Measurements from ENCODE around the gene HBEGF.

Gene HBEGF

DNA sequence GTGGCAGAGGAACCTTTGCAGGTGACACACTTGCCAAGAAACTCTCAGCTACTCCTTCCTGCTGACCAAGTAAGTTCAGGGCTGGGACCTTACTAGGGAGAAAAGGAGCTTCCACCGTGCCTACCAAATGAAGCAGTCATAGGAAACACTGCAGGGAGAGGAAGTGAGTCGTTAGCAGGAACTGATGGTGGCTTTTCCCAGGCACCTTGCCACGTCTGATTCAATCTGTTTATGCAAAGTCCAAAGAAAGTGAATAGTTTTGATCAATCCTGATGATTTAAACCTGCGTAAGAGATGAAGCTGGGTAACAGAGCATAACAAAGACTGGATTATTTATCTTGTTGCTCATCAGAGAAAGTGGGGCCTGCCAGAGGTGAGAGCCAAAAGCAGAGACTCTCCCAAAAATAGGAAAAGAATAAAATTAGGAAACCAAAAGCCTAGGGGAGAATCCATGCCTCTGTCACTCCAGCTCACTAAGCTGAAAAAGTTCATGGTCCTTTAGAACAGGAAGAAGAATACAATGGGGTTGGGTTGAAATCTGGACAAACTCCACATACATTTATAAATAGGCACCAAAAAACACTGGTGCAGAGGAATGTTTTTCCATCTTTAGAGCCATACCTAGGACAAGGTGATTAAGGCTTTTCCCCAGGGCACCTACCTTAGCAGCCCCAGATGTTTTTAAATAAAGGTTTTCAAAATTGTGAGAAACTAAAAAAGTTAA lies 34.2 kb downstream of the HBEGF start:
- no peak for TF ChIP-seq GATA3 (IDR thresholded peaks at IDR 0.05; ENCODE audit: low read depth, low read length)
- TF ChIP-seq GATA2 (IDR thresholded peaks at IDR 0.05; ENCODE audit: low read depth, low read length), result no peak

DNA sequence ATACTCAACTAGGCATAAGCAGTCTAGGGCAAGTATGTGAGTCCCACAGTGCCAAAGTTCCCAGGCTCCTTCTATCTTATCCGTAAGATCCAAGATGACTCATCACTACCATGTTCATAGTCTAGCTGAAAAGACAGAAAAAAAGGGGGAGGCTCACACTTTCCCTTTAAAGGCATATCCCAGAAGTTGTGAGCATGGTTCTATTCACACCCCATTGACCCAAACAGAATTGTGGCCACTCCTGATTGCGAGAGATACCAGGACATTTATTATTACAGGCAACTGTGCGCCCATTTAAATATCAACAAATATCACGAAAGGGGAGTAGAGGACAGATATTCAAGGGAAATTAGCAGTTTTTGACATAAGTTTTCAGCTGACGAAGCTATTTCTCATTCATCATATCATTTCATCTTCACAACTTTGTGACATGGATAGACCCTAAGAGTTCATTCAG lies 35.4 kb downstream of the HBEGF start:
- TF ChIP-seq GATA3 (IDR thresholded peaks at IDR 0.05; ENCODE audit: low read depth, low read length), result no peak
- TF ChIP-seq GATA2 (IDR thresholded peaks at IDR 0.05; ENCODE audit: low read depth, low read length), result no peak

- TF ChIP-seq GATA2 (IDR thresholded peaks at IDR 0.05; ENCODE audit: low read depth, low read length), result no peak
Observed at GRCh38 chr5:140310434-140310833, 36.0 kb downstream of the HBEGF start.

- no peak for TF ChIP-seq GATA2 (IDR thresholded peaks at IDR 0.05; ENCODE audit: low read depth, low read length)
- TF ChIP-seq GATA3 (IDR thresholded peaks at IDR 0.05; ENCODE audit: low read depth, low read length), result no peak
Observed at GRCh38 chr5:140309706-140310249, 36.6 kb downstream of the HBEGF start.

- TF ChIP-seq GATA3 (IDR thresholded peaks at IDR 0.05; ENCODE audit: low read depth, low read length) (no peak), GATA2 (IDR thresholded peaks at IDR 0.05; ENCODE audit: low read depth, low read length) (no peak)
Observed at GRCh38 chr5:140305471-140305870, 40.9 kb downstream of the HBEGF start.

GRCh38 chr5:140303966-140304365 lies 42.4 kb downstream of the HBEGF start:
- TF ChIP-seq GATA3 (IDR thresholded peaks at IDR 0.05; ENCODE audit: low read depth, low read length), result no peak
- no peak for TF ChIP-seq GATA2 (IDR thresholded peaks at IDR 0.05; ENCODE audit: low read depth, low read length)

GRCh38 chr5:140302786-140303639 lies 43.4 kb downstream of the HBEGF start, which contains the start of gene PFDN1:
PFDN1 (minus strand) TSS chr5:140303101; CDS start chr5:140303073, 28 bp downstream.
- TF ChIP-seq GATA3 (IDR thresholded peaks at IDR 0.05; ENCODE audit: low read depth, low read length) (no peak), GATA2 (IDR thresholded peaks at IDR 0.05; ENCODE audit: low read depth, low read length) (peak; percentile 86)

DNA sequence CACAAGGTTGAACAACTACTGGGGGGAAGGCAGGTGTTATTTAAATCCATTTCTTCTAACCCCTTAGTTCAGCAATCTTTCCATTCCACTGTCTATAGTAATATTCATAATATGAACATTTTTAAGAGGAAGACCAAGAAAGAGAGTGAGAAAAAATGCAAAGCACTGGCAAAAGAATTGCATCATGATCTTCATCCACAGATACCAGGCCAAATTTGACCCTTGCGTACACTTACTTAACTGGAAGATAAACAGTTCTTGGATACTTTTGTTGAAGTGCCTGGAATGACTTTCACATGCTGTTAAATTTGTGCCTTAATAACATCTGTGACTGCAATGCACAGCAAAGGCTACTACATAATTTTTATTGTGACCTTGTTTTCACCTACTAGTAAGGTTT lies 45.3 kb downstream of the HBEGF start:
- no peak for TF ChIP-seq GATA3 (IDR thresholded peaks at IDR 0.05; ENCODE audit: low read depth, low read length)
- no peak for TF ChIP-seq GATA2 (IDR thresholded peaks at IDR 0.05; ENCODE audit: low read depth, low read length)

DNA sequence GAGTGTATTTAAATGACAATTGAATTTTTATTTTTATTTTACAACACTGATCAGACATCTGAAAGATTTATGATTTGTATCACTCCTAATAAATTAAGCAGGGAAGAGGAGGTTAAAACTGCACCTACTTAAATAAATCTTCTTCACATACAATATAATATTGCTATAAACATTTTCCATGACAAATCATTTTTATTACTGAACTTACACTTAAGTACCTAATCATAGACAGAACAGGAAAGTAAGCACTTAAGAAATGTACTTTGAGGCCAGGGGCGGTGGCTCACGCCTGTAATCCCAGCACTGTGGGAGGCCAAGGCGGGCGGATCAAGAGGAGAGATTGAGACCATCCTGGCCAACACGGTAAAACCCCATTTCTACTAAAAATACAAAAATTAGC lies 47.3 kb downstream of the HBEGF start:
- TF ChIP-seq GATA3 (IDR thresholded peaks at IDR 0.05; ENCODE audit: low read depth, low read length) (no peak), GATA2 (IDR thresholded peaks at IDR 0.05; ENCODE audit: low read depth, low read length) (no peak)

- TF ChIP-seq GATA3 (IDR thresholded peaks at IDR 0.05; ENCODE audit: low read depth, low read length) (no peak), GATA2 (IDR thresholded peaks at IDR 0.05; ENCODE audit: low read depth, low read length) (no peak)
Observed at GRCh38 chr5:140298183-140298601, 48.2 kb downstream of the HBEGF start.

- TF ChIP-seq GATA3 (IDR thresholded peaks at IDR 0.05; ENCODE audit: low read depth, low read length), result no peak
- no peak for TF ChIP-seq GATA2 (IDR thresholded peaks at IDR 0.05; ENCODE audit: low read depth, low read length)
Observed at GRCh38 chr5:140297283-140297682, 49.1 kb downstream of the HBEGF start.

GRCh38 chr5:140296289-140296688 lies 50.1 kb downstream of the HBEGF start:
- TF ChIP-seq GATA2 (IDR thresholded peaks at IDR 0.05; ENCODE audit: low read depth, low read length) (no peak), GATA3 (IDR thresholded peaks at IDR 0.05; ENCODE audit: low read depth, low read length) (no peak)

DNA sequence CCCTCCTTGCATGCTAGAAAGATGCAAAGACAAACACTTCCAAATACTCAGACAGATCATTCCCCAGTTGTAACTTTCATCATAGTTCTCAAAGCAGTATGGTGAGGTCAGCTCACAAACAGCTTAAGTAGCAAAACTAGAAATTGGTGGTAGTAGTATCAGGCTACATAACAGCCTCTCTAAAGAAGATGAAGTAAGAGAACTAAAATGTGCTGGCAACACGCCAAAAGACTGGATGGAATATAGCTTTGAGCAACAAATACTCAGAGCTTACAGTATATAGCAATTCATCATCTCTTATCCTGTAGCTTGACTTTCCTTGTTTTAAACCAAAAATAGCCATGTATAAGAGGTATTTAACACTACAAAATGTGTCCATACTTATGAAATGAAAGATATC lies 51.0 kb downstream of the HBEGF start:
- no peak for TF ChIP-seq GATA3 (IDR thresholded peaks at IDR 0.05; ENCODE audit: low read depth, low read length)
- TF ChIP-seq GATA2 (IDR thresholded peaks at IDR 0.05; ENCODE audit: low read depth, low read length), result no peak

DNA sequence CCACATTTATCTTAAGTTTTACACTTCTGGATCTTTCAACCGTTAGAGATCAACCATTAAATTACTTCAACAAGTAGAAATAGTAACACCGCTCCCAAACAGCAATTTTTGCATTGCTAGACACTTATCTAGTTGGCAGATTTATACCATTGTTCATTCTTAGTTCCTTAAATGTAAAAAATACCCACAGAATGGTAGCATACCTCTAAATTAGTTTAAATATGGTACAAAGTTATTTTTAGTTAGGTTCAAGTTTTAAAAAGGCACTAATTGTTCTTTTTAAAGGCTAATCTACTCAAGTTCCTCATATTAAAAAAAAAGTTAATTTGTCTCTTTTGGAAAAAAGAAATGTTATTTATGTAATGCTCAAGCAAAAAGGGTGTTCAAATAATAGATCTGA lies 51.6 kb downstream of the HBEGF start:
- no peak for TF ChIP-seq GATA2 (IDR thresholded peaks at IDR 0.05; ENCODE audit: low read depth, low read length)
- no peak for TF ChIP-seq GATA3 (IDR thresholded peaks at IDR 0.05; ENCODE audit: low read depth, low read length)

DNA sequence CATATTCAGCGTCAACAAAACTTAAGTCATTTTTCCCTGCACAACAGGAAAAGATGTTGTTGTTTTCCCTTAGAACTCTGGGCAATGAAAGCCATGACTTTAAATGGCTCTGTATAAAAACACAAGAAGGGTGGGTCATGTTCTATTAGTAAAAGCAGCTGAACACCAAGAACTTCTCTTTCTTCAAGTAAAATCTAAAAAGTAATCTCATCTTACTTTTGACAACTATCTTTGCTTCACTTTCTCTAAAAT lies 52.6 kb downstream of the HBEGF start:
- no peak for TF ChIP-seq GATA2 (IDR thresholded peaks at IDR 0.05; ENCODE audit: low read depth, low read length)
- no peak for TF ChIP-seq GATA3 (IDR thresholded peaks at IDR 0.05; ENCODE audit: low read depth, low read length)

All from SH-SY5Y (cell line).